Keratinocyte (primary cell): ENCODE results near the gene ABCG1. TPM values are rescaled to one million over a fixed set of nuclear protein-coding genes. Genes with fewer than 3 reads are reported as not detected.

Source experiments
- DNase-seq: peaks from one replicate; pipeline ENCODE4 v3.0.0-alpha.2; 2011; ENCODE audit warnings: low read depth, missing footprints, low spot score
- FAIRE-seq: peaks from 2 replicates; lab custom pipeline; 2011; peaks lifted over from hg19 to GRCh38; lab: Jason Lieb, UNC
- H2AFZ ChIP-seq: 2 replicates; pipeline ENCODE4 v1.6.0; 2012; ENCODE audit warnings: low read length, control low read depth, inconsistent platforms; ENCODE audit not compliant: control insufficient read depth
- H3K27ac ChIP-seq: 2 replicates; pipeline ENCODE4 v1.5.1; 2011; ENCODE audit warnings: low read length; ENCODE audit not compliant: control insufficient read depth, insufficient read depth
- H3K27me3 ChIP-seq: 3 replicates; pipeline ENCODE4 v1.6.0; 2011; ENCODE audit warnings: low read length; ENCODE audit not compliant: control insufficient read depth, insufficient read depth; ENCODE audit errors: extremely low read depth
- H3K36me3 ChIP-seq, 2 experiments: 2 replicates in 1 of 2; 3 replicates in 1 of 2; pipeline ENCODE4 v1.5.1; 2011; ENCODE audit warnings: low read length in 2 of 2, mild to moderate bottlenecking in 1 of 2; ENCODE audit not compliant: control insufficient read depth in 2 of 2, insufficient read depth in 2 of 2; ENCODE audit errors: extremely low read depth in 1 of 2
- H3K4me1 ChIP-seq: 3 replicates; pipeline ENCODE4 v1.5.1; 2011; ENCODE audit warnings: low read length; ENCODE audit not compliant: control insufficient read depth, insufficient read depth; ENCODE audit errors: extremely low read depth
- H3K4me2 ChIP-seq: 3 replicates; pipeline ENCODE4 v1.6.0; 2011; ENCODE audit warnings: low read depth, low read length; ENCODE audit not compliant: control insufficient read depth, insufficient read depth; ENCODE audit errors: extremely low read depth
- H3K4me3 ChIP-seq, 3 experiments: fragments of 200-600 bp in 1 of 3; sonication (generic) in 1 of 3; 2 replicates in 2 of 3; 3 replicates in 1 of 3; pipeline ENCODE4 v1.5.1; 2011 to 2016; ENCODE audit warnings: low read length in 3 of 3, mild to moderate bottlenecking in 3 of 3, control low read depth in 2 of 3, inconsistent platforms in 1 of 3, low read depth in 1 of 3, mixed read lengths in 1 of 3, mixed run types in 1 of 3, moderate library complexity in 1 of 3; ENCODE audit not compliant: control insufficient read depth in 2 of 3, insufficient read depth in 2 of 3; ENCODE audit errors: extremely low read depth in 1 of 3
- H3K79me2 ChIP-seq: 2 replicates; pipeline ENCODE4 v1.6.0; 2012; ENCODE audit warnings: low read length; ENCODE audit not compliant: control insufficient read depth, insufficient read depth
- H3K9ac ChIP-seq: 3 replicates; pipeline ENCODE4 v1.6.0; 2011; ENCODE audit warnings: low read length; ENCODE audit not compliant: control insufficient read depth, insufficient read depth; ENCODE audit errors: extremely low read depth
- H3K9me1 ChIP-seq: 3 replicates; pipeline ENCODE4 v1.6.0; 2011; ENCODE audit warnings: low read length; ENCODE audit not compliant: control insufficient read depth, insufficient read depth; ENCODE audit errors: extremely low read depth
- H3K9me3 ChIP-seq: 2 replicates; pipeline ENCODE4 v1.5.1; 2012; ENCODE audit warnings: low read depth, low read length; ENCODE audit not compliant: control insufficient read depth
- H4K20me1 ChIP-seq: 3 replicates; pipeline ENCODE4 v1.6.0; 2011; ENCODE audit warnings: low read length; ENCODE audit not compliant: control insufficient read depth, insufficient read depth; ENCODE audit errors: extremely low read depth
- CTCF ChIP-seq, 3 experiments: IDR thresholded peaks in 1 of 3; conservative IDR thresholded peaks in 1 of 3; optimal IDR thresholded peaks in 1 of 3; 2 replicates in 2 of 3; 3 replicates in 1 of 3; pipeline versions ENCODE3 to v1.5.1; 2011; ENCODE audit warnings: low read length in 3 of 3, mild to moderate bottlenecking in 3 of 3, moderate library complexity in 2 of 3, control low read depth in 1 of 3, inconsistent platforms in 1 of 3; ENCODE audit not compliant: insufficient read depth in 2 of 3; ENCODE audit errors: extremely low read depth in 1 of 3
- EZH2 ChIP-seq: IDR thresholded peaks from one replicate; pipeline ENCODE4 v1.6.1; 2012; ENCODE audit warnings: inconsistent platforms, mild to moderate bottlenecking, low read length, moderate library complexity
- dilution Hi-C: fragments of 300-500 bp; cut with MboI; formaldehyde crosslinking; loops from one replicate; pipeline ENCODE4 v1.7.0; 2020; ENCODE audit warnings: low sequenced_read_pairs; ENCODE audit not compliant: extremely low pct_ligation_motif_present
- polyA plus RNA-seq, 5 experiments: library from polyadenylated mRNA; depleted of rRNA in 3 of 5; stranded (reverse) in 3 of 5; stranded (forward) in 1 of 5; unstranded in 1 of 5; fragments of >200 nt; gene quantifications; 1 replicate in 1 of 5; 2 replicates in 3 of 5; 3 replicates in 1 of 5; pipeline versions ENCODE4 v1.2.1 to v1.2.3, GENCODE V29; 2011 to 2012; ENCODE audit warnings: missing spikeins in 2 of 5, low read depth in 1 of 5, low replicate concordance in 1 of 5

ABCG1 gene
- polyA plus RNA-seq, 1 donor (not counting 4 experiments of a cell fraction or from before 2014, with no cell fraction given) = 3.3 TPM

GRCh38 chr21:42337830-42338728 is 119.1 kb downstream of the ABCG1 start:
- Histone ChIP-seq H3K9me3 (no peaks in the 10 kb centered on the region), H3K27me3 (peaks cover 4% of the 10 kb centered on the region), H3K4me2 (no peak overlapping the region), H3K27ac (no peak overlapping the region), H2AFZ (no peak overlapping the region), H3K9ac (no peak overlapping the region), H3K36me3 (no peaks in the 10 kb centered on the region), H4K20me1 (no peaks in the 10 kb centered on the region), H3K9me1 (no peaks in the 10 kb centered on the region), H3K4me3 (no peak overlapping the region), H3K79me2 (no peaks in the 10 kb centered on the region), H3K4me1 (no peaks in the 10 kb centered on the region)
- FAIRE-seq = no peak
- TF ChIP-seq EZH2 (no peak), CTCF (optimal IDR thresholded peaks at IDR 0.05 in 1 of 3, IDR thresholded peaks at IDR 0.05 in 1 of 3, conservative IDR thresholded peaks at IDR 0.05 in 1 of 3; ENCODE audit: extremely low read depth in 1 of 3, insufficient read depth in 2 of 3, low read length in 3 of 3) (peak; percentile 47 to 69 (median 64))
- DNase-seq = no peak
- dilution Hi-C loops = no loop called here

DNA sequence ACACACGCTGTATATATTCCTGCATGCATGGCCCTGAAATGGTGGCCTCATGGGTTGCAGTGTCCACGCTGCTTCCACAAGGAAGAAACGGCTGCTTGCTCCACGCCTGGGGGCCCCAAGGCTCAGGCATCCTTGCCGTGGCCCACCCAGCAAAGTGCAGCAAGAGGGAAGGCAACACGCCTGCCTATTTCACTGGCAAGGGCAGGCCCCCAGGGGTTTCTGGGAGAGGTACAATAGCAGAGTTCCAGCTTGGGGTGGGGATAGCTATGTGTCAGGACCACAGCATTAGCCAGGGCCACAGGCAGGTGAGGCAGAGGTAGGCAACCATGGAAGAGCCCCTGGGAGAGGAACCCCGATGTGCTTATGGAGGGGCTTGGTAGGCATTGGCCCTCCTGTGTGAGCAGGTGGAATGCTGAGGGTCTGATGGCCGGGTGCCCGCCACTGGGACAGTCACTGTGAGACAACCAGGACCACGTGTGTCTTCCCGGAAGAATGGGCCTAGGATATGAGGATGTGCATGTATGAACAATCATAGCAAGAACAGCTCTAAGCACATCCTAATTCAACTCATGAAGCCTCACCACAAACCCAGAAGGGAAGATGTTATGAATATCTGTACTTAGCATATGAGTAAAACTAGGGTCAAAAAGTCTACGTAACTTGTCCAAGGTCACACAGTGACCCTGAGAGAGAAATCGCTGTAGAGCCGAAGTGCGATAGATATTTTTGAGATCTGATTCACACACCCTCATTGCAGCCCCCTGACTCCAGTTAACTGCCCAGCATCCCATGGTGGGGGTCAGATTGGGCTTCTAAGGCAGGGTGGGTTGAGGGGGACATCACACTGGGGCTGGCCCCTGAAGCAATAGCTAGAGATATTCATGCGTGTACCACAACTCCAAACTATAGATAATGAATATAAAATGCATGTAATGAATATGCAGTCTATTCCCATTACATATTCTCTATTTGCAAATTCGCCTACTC is 120.1 kb downstream of the ABCG1 start:
- FAIRE-seq = no peak
- Histone ChIP-seq H4K20me1 (no peaks in the 10 kb centered on the region), H3K27me3 (peaks cover 4% of the 10 kb centered on the region), H3K4me2 (no peak overlapping the region), H3K9ac (no peak overlapping the region), H3K27ac (no peak overlapping the region), H3K4me3 (no peak overlapping the region), H3K4me1 (no peaks in the 10 kb centered on the region), H3K9me1 (no peaks in the 10 kb centered on the region), H3K79me2 (no peaks in the 10 kb centered on the region), H2AFZ (no peak overlapping the region), H3K36me3 (no peaks in the 10 kb centered on the region), H3K9me3 (no peaks in the 10 kb centered on the region)
- DNase-seq = no peak
- dilution Hi-C loops = no loop called here
- TF ChIP-seq CTCF (optimal IDR thresholded peaks at IDR 0.05 in 1 of 3, IDR thresholded peaks at IDR 0.05 in 1 of 3, conservative IDR thresholded peaks at IDR 0.05 in 1 of 3; ENCODE audit: extremely low read depth in 1 of 3, insufficient read depth in 2 of 3, low read length in 3 of 3) (no peak), EZH2 (no peak)
